ENCODE measurements around the gene FBXW7.

DNA sequence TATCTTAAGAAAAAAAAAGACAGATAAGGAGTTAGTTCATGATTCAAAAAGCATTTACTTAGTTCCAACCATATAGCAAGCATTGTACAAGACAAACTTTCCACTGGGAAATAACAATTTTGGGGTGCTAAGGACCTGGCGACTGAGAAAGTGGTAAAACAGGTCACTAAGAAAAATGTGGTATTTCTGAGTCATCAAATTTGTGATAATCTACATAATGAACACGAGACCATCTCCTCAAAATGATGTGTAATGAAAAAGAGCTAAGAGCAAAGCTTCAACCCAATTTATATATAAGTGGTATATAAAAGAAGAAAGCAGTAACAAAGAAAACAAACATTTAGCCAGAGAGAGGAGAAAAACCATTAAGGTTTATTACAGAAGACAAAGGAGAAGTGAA lies 72.3 kb downstream of the FBXW7 start:
- TF ChIP-seq ZFP30 (CRISPR knock-in tag; IDR thresholded peaks at IDR 0.05) = no peak
- no peak for TF ChIP-seq ZNF565 (CRISPR knock-in tag; conservative IDR thresholded peaks at IDR 0.05; ENCODE audit: low read depth)
- TF ChIP-seq RARB (CRISPR knock-in tag; IDR thresholded peaks at IDR 0.05) = no peak
- TF ChIP-seq, protein P1, sequence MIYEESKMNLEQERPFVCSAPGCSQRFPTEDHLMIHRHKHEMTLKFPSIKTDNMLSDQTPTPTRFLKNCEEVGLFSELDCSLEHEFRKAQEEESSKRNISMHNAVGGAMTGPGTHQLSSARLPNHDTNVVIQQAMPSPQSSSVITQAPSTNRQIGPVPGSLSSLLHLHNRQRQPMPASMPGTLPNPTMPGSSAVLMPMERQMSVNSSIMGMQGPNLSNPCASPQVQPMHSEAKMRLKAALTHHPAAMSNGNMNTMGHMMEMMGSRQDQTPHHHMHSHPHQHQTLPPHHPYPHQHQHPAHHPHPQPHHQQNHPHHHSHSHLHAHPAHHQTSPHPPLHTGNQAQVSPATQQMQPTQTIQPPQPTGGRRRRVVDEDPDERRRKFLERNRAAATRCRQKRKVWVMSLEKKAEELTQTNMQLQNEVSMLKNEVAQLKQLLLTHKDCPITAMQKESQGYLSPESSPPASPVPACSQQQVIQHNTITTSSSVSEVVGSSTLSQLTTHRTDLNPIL (CRISPR knock-in tag; IDR thresholded peaks at IDR 0.05; ENCODE audit: low read depth) = no peak
